ENCODE results near the gene KRT72.

Gene KRT72

GRCh38 chr12:52614381-52615207 lies 13.3 kb upstream of the KRT72 start:
- H3K79me1 ChIP-seq (ENCODE audit: low read length) = no peaks in the 10 kb centered on the region
- H3K4me3 ChIP-seq (ENCODE audit: low read depth, low read length) = no peak overlapping the region
- no peaks in the 10 kb centered on the region for H3K79me2 ChIP-seq (ENCODE audit: control insufficient read depth, insufficient read depth, low read length, poor library complexity)

GRCh38 chr12:52613384-52614030 lies 12.2 kb upstream of the KRT72 start:
- H3K4ac ChIP-seq (ENCODE audit: low read depth, low read length) = no peak overlapping the region
- no peak overlapping the region for H3K27ac ChIP-seq (ENCODE audit: low read depth, low read length)
- peaks cover 3% of the 10 kb centered on the region for H3K9me3 ChIP-seq (ENCODE audit: insufficient read depth, low read depth, low read length)
- no peak overlapping the region for H2BK120ac ChIP-seq (ENCODE audit: insufficient read depth, low read length, poor library complexity)
- no peak overlapping the region for H3K14ac ChIP-seq (ENCODE audit: low read length)
- no peak overlapping the region for H3K23ac ChIP-seq (ENCODE audit: low read length)
- no peaks in the 10 kb centered on the region for H3K36me3 ChIP-seq (ENCODE audit: control insufficient read depth in 1 of 2, insufficient read depth in 2 of 2, low read length in 2 of 2)
- no peaks in the 10 kb centered on the region for H3K4me1 ChIP-seq (ENCODE audit: control insufficient read depth in 1 of 2, insufficient read depth in 2 of 2, low read length in 2 of 2)
- no peak overlapping the region for H3K9ac ChIP-seq (ENCODE audit: low read length)
- no peaks in the 10 kb centered on the region for H3K27me3 ChIP-seq (ENCODE audit: insufficient read depth, low read length)
- H2AK5ac ChIP-seq (ENCODE audit: low read length) = no peak overlapping the region
- H3K79me2 ChIP-seq (ENCODE audit: control insufficient read depth, insufficient read depth, low read length, poor library complexity) = no peaks in the 10 kb centered on the region
- H3K79me1 ChIP-seq (ENCODE audit: low read length) = no peaks in the 10 kb centered on the region
- no peak overlapping the region for H4K91ac ChIP-seq (ENCODE audit: low read depth, low read length)
- DNase-seq = no peak
- no peak overlapping the region for H2BK12ac ChIP-seq (ENCODE audit: low read length)
- H2BK5ac ChIP-seq (ENCODE audit: low read depth, low read length, poor library complexity) = no peak overlapping the region
- no peak overlapping the region for H3K18ac ChIP-seq (ENCODE audit: low read length)
- H3K4me3 ChIP-seq (ENCODE audit: low read depth, low read length) = no peak overlapping the region
- no peak overlapping the region for H4K8ac ChIP-seq (ENCODE audit: low read depth, low read length)
- whole genome bisulfite sequencing (ENCODE audit: extremely low coverage, insufficient coverage, insufficient read length) = no CpG with 5 or more reads among the region's 9 CpGs
- H2AFZ ChIP-seq (ENCODE audit: insufficient read depth, low read length, poor library complexity) = no peak overlapping the region
- no peak overlapping the region for H4K12ac ChIP-seq (ENCODE audit: low read depth, low read length)
- no peak overlapping the region for H3K4me2 ChIP-seq (ENCODE audit: low read length)

More at GRCh38 chr12:52614381-52615207, 13.3 kb upstream of the KRT72 start:
- no peak overlapping the region for H2BK12ac ChIP-seq (ENCODE audit: low read length)
- no peak overlapping the region for H2BK120ac ChIP-seq (ENCODE audit: insufficient read depth, low read length, poor library complexity)
- H3K27me3 ChIP-seq (ENCODE audit: insufficient read depth, low read length) = no peaks in the 10 kb centered on the region
- H3K4me1 ChIP-seq (ENCODE audit: control insufficient read depth in 1 of 2, insufficient read depth in 2 of 2, low read length in 2 of 2) = no peaks in the 10 kb centered on the region
- H2AFZ ChIP-seq (ENCODE audit: insufficient read depth, low read length, poor library complexity) = no peak overlapping the region
- H3K9me3 ChIP-seq (ENCODE audit: insufficient read depth, low read depth, low read length) = peaks cover 3% of the 10 kb centered on the region
- no peak overlapping the region for H4K8ac ChIP-seq (ENCODE audit: low read depth, low read length)
- no peak overlapping the region for H3K18ac ChIP-seq (ENCODE audit: low read length)
- H2AK5ac ChIP-seq (ENCODE audit: low read length) = no peak overlapping the region
- H3K4ac ChIP-seq (ENCODE audit: low read depth, low read length) = no peak overlapping the region
- DNase-seq = no peak
- H4K12ac ChIP-seq (ENCODE audit: low read depth, low read length) = no peak overlapping the region
- H3K14ac ChIP-seq (ENCODE audit: low read length) = no peak overlapping the region
- H2BK5ac ChIP-seq (ENCODE audit: low read depth, low read length, poor library complexity) = no peak overlapping the region
- no peak overlapping the region for H3K27ac ChIP-seq (ENCODE audit: low read depth, low read length)
- H3K23ac ChIP-seq (ENCODE audit: low read length) = no peak overlapping the region
- no peaks in the 10 kb centered on the region for H3K36me3 ChIP-seq (ENCODE audit: control insufficient read depth in 1 of 2, insufficient read depth in 2 of 2, low read length in 2 of 2)
- no CpG with 5 or more reads among the region's 10 CpGs for WGBS (ENCODE audit: extremely low coverage, insufficient coverage, insufficient read length)
- no peak overlapping the region for H3K9ac ChIP-seq (ENCODE audit: low read length)
- no peak overlapping the region for H4K91ac ChIP-seq (ENCODE audit: low read depth, low read length)
- no peak overlapping the region for H3K4me2 ChIP-seq (ENCODE audit: low read length)

- Histone ChIP-seq H4K12ac (ENCODE audit: low read depth, low read length) (no peak overlapping the region), H4K91ac (ENCODE audit: low read depth, low read length) (no peak overlapping the region), H3K14ac (ENCODE audit: low read length) (no peak overlapping the region), H3K4me1 (ENCODE audit: control insufficient read depth in 1 of 2, insufficient read depth in 2 of 2, low read length in 2 of 2) (no peaks in the 10 kb centered on the region), H3K23ac (ENCODE audit: low read length) (no peak overlapping the region), H3K27me3 (ENCODE audit: insufficient read depth, low read length) (no peaks in the 10 kb centered on the region), H3K4me3 (ENCODE audit: low read depth, low read length) (no peak overlapping the region), H3K4me2 (ENCODE audit: low read length) (no peak overlapping the region), H3K4ac (ENCODE audit: low read depth, low read length) (no peak overlapping the region), H2BK12ac (ENCODE audit: low read length) (no peak overlapping the region), H4K8ac (ENCODE audit: low read depth, low read length) (no peak overlapping the region), H3K9ac (ENCODE audit: low read length) (no peak overlapping the region), H3K18ac (ENCODE audit: low read length) (no peak overlapping the region), H3K27ac (ENCODE audit: low read depth, low read length) (no peak overlapping the region), H2BK5ac (ENCODE audit: low read depth, low read length, poor library complexity) (no peak overlapping the region), H3K36me3 (ENCODE audit: control insufficient read depth in 1 of 2, insufficient read depth in 2 of 2, low read length in 2 of 2) (no peaks in the 10 kb centered on the region), H2AK5ac (ENCODE audit: low read length) (no peak overlapping the region), H2AFZ (ENCODE audit: insufficient read depth, low read length, poor library complexity) (no peak overlapping the region), H3K9me3 (ENCODE audit: insufficient read depth, low read depth, low read length) (peaks cover 3% of the 10 kb centered on the region), H3K79me2 (ENCODE audit: control insufficient read depth, insufficient read depth, low read length, poor library complexity) (no peaks in the 10 kb centered on the region), H2BK120ac (ENCODE audit: insufficient read depth, low read length, poor library complexity) (no peak overlapping the region), H3K79me1 (ENCODE audit: low read length) (no peaks in the 10 kb centered on the region)
- DNase-seq = peak; percentile 51 to 75
- no CpG with 5 or more reads among the region's 5 CpGs for whole genome bisulfite sequencing (ENCODE audit: extremely low coverage, insufficient coverage, insufficient read length)
Measured at GRCh38 chr12:52612431-52613383, 11.4 kb upstream of the KRT72 start.

- no peak overlapping the region for H3K18ac ChIP-seq (ENCODE audit: low read length)
- H2BK120ac ChIP-seq (ENCODE audit: insufficient read depth, low read length, poor library complexity) = no peak overlapping the region
- H3K27ac ChIP-seq (ENCODE audit: low read depth, low read length) = no peak overlapping the region
- no peak overlapping the region for H3K23ac ChIP-seq (ENCODE audit: low read length)
- DNase-seq = no peak
- H2BK5ac ChIP-seq (ENCODE audit: low read depth, low read length, poor library complexity) = no peak overlapping the region
- no peaks in the 10 kb centered on the region for H3K4me1 ChIP-seq (ENCODE audit: control insufficient read depth in 1 of 2, insufficient read depth in 2 of 2, low read length in 2 of 2)
- H3K79me1 ChIP-seq (ENCODE audit: low read length) = no peaks in the 10 kb centered on the region
- H3K9ac ChIP-seq (ENCODE audit: low read length) = no peak overlapping the region
- no peak overlapping the region for H3K4me2 ChIP-seq (ENCODE audit: low read length)
- H3K27me3 ChIP-seq (ENCODE audit: insufficient read depth, low read length) = no peaks in the 10 kb centered on the region
- peaks cover 3% of the 10 kb centered on the region for H3K9me3 ChIP-seq (ENCODE audit: insufficient read depth, low read depth, low read length)
- H2AFZ ChIP-seq (ENCODE audit: insufficient read depth, low read length, poor library complexity) = no peak overlapping the region
- H3K36me3 ChIP-seq (ENCODE audit: control insufficient read depth in 1 of 2, insufficient read depth in 2 of 2, low read length in 2 of 2) = no peaks in the 10 kb centered on the region
- no peak overlapping the region for H2BK12ac ChIP-seq (ENCODE audit: low read length)
- no CpG with 5 or more reads among the region's 6 CpGs for WGBS (ENCODE audit: extremely low coverage, insufficient coverage, insufficient read length)
- H4K91ac ChIP-seq (ENCODE audit: low read depth, low read length) = no peak overlapping the region
- no peak overlapping the region for H4K12ac ChIP-seq (ENCODE audit: low read depth, low read length)
- H3K4me3 ChIP-seq (ENCODE audit: low read depth, low read length) = no peak overlapping the region
- no peak overlapping the region for H2AK5ac ChIP-seq (ENCODE audit: low read length)
- no peak overlapping the region for H3K14ac ChIP-seq (ENCODE audit: low read length)
- H3K79me2 ChIP-seq (ENCODE audit: control insufficient read depth, insufficient read depth, low read length, poor library complexity) = no peaks in the 10 kb centered on the region
- H4K8ac ChIP-seq (ENCODE audit: low read depth, low read length) = no peak overlapping the region
- no peak overlapping the region for H3K4ac ChIP-seq (ENCODE audit: low read depth, low read length)
Measured at GRCh38 chr12:52611080-52611468, 9.8 kb upstream of the KRT72 start.
